Measurements from ENCODE around the gene SMPD3. TPM values are rescaled to one million over a fixed set of nuclear protein-coding genes. Genes with fewer than 3 reads are reported as not detected.

SMPD3 gene
- total and polyA plus RNA-seq, 9 donors: 0.31 to 4.3 (median 1.1) TPM

DNA sequence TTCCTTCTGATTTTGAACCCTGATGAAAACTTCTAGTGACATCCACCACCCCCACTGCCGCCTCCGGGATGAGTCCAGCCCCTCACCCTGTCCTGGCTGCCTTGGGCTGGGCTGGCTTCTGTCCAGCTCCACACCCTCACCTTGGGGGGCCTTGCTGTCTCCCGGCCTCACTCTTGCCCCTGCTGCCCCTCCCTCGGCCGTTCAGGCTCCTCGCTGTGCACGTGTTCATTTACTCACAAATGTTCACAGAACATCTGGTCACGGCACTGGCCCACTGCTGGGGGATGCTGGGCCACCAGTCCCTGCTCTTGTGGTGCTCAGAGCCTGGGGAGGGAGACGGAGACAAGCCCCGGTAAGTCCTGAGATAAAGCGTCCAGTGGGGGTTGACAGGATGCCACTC is 96.8 kb downstream of the SMPD3 start:
- 85% methylated on average over 11 of the region's 11 CpGs for WGBS (ENCODE audit: insufficient coverage)
- no peak for DNase-seq
- Histone ChIP-seq H3K27me3 (ENCODE audit: control insufficient read depth, insufficient read depth, low read length) (no peaks in the 10 kb centered on the region), H3K27ac (ENCODE audit: low read length) (no peak overlapping the region), H3K4me3 (ENCODE audit: low read length) (no peak overlapping the region), H3K9me3 (replicated peaks; ENCODE audit: control insufficient read depth, low read depth, low read length) (no peaks in the 10 kb centered on the region), H3K4me1 (ENCODE audit: control insufficient read depth, insufficient read depth, low read length) (no peaks in the 10 kb centered on the region), H3K36me3 (ENCODE audit: control insufficient read depth, insufficient read depth, low read length) (peaks cover 95% of the 10 kb centered on the region)

DNA sequence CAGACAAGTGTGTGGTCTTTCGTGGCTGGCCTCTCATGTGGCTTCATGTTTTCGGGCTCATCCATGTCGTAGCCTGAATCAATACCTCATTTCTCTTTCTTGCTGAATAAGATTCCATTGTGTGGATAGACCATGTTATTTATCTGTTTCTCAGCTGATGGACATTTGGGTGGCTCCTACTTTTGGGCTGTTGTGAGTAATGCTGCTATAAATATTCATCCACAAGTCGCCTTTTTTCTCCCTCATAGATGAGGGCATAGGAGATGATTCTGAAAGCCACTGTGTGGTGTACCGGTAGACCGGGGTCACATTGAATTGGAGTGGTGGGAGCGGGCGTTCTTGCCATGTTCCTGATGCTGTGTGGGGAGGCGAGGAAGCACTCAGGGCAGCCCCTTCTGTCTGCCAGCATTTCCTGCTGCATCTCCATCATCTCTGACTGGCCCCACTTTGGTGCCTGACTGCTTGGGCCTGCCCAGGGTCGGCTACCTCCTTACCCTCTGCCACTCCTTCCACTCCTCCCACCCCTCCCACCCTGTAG is 97.4 kb downstream of the SMPD3 start:
- Histone ChIP-seq H3K4me3 (ENCODE audit: low read length) (no peak overlapping the region), H3K4me1 (ENCODE audit: control insufficient read depth, insufficient read depth, low read length) (no peaks in the 10 kb centered on the region), H3K27ac (ENCODE audit: low read length) (no peak overlapping the region), H3K9me3 (replicated peaks; ENCODE audit: control insufficient read depth, low read depth, low read length) (no peaks in the 10 kb centered on the region), H3K36me3 (ENCODE audit: control insufficient read depth, insufficient read depth, low read length) (peaks cover 95% of the 10 kb centered on the region), H3K27me3 (ENCODE audit: control insufficient read depth, insufficient read depth, low read length) (no peaks in the 10 kb centered on the region)
- 85% methylated on average over 2 of the region's 10 CpGs for WGBS (ENCODE audit: insufficient coverage)
- no peak for DNase-seq

DNA sequence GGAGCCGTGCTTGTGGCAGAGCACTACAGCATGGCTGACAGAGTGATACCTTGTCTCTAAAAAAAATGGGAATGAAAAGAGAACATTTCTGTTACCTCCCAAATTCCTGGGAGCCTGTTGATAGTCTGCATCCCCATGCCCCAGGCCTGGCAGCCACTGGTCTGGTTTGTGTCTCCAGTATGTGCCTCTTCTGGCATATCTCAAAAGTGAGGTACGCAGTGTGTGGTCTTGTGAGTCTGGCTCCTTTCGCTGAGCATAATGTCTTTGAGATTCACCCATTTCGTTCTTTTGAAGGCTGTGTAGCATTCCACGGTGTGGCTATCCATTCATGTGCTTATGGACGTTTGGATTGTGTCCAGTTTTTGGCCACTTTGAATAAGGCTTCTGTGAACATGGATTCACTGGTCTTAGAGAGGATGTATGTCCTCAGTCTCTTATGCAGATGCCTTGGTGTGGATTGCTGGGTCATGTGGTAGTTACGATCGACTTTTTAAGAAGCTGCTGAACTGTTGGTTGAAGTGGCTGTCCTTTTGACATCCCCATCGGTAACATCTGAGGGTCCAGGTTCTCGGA is 98.4 kb downstream of the SMPD3 start:
- Histone ChIP-seq H3K36me3 (ENCODE audit: control insufficient read depth, insufficient read depth, low read length) (peaks cover 96% of the 10 kb centered on the region), H3K27me3 (ENCODE audit: control insufficient read depth, insufficient read depth, low read length) (no peaks in the 10 kb centered on the region), H3K9me3 (replicated peaks; ENCODE audit: control insufficient read depth, low read depth, low read length) (no peaks in the 10 kb centered on the region), H3K27ac (ENCODE audit: low read length) (no peak overlapping the region), H3K4me1 (ENCODE audit: control insufficient read depth, insufficient read depth, low read length) (no peaks in the 10 kb centered on the region), H3K4me3 (ENCODE audit: low read length) (no peak overlapping the region)
- WGBS (ENCODE audit: insufficient coverage): 90% methylated on average over 6 of the region's 10 CpGs
- DNase-seq: no peak

DNA sequence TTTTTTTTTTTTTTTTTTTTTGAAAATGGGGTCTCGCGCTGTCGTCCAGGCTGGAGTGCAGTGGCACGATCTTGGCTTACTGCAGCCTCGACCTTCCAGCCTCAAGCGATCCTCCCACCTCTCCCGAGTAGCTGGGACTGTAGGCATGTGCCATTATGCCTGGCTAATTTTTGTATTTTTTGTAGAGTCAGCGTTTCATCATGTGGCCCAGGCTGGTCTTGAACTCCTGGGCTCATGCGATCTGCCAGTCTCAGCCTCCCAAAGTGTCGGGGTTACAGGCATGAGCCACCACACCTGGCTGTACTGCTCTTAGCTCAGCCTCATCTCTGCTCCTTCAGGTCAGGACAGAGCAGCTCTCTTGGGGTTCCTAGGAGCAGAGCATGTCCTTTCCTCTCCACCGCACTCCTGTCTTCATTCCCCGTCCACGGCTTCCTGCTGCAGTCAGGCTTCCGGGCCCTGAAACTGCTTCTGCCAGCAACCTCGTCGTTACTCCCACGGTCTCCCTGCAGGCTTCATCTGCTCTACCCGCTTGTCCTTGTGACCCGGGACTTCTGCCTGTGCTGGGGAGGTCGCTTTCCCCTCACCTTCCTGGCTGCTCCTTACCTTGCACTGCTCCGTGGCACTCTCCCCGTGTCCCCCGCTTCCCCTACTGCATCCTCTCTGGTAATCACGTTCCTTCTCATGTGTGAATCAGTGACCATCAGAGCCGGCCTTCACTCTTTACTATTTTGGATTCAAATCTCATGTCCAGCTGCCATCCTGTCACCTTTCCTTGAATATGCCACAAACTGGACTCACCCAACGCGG is 99.5 kb downstream of the SMPD3 start:
- no peaks in the 10 kb centered on the region for H3K27me3 ChIP-seq (ENCODE audit: control insufficient read depth, insufficient read depth, low read length)
- peaks cover 91% of the 10 kb centered on the region for H3K36me3 ChIP-seq (ENCODE audit: control insufficient read depth, insufficient read depth, low read length)
- no peaks in the 10 kb centered on the region for H3K4me1 ChIP-seq (ENCODE audit: control insufficient read depth, insufficient read depth, low read length)
- no peak for DNase-seq
- no peak overlapping the region for H3K4me3 ChIP-seq (ENCODE audit: low read length)
- no peak overlapping the region for H3K27ac ChIP-seq (ENCODE audit: low read length)
- 90% methylated on average over 20 of the region's 27 CpGs for WGBS (ENCODE audit: insufficient coverage)
- no peaks in the 10 kb centered on the region for H3K9me3 ChIP-seq (replicated peaks; ENCODE audit: control insufficient read depth, low read depth, low read length)

DNA sequence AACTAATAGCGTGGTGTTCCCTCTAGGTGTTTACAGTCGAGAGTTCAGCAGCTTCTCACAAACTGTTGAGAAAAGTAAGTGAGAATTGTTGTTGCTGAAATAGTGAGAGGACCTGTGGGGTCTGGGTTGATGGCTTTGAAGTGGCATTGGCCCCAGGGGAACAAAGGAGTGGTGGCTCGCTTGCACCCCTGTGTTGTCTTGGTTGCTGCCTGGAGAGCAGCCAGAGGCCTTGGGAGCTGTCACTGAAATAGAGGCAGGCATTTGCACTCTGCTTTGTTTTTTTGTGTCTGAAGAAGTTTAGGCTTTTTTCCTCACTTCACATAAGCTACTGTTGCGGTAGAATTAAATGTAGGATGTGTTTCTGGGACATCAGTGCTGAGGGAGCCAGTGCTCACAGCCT is 100.7 kb downstream of the SMPD3 start:
- Histone ChIP-seq H3K27ac (ENCODE audit: low read length) (no peak overlapping the region), H3K4me3 (ENCODE audit: low read length) (no peak overlapping the region), H3K9me3 (replicated peaks; ENCODE audit: control insufficient read depth, low read depth, low read length) (no peaks in the 10 kb centered on the region), H3K36me3 (ENCODE audit: control insufficient read depth, insufficient read depth, low read length) (peaks cover 90% of the 10 kb centered on the region), H3K27me3 (ENCODE audit: control insufficient read depth, insufficient read depth, low read length) (no peaks in the 10 kb centered on the region), H3K4me1 (ENCODE audit: control insufficient read depth, insufficient read depth, low read length) (no peaks in the 10 kb centered on the region)
- DNase-seq: no peak
- 79% methylated on average over 2 of the region's 4 CpGs for WGBS (ENCODE audit: insufficient coverage)

DNA sequence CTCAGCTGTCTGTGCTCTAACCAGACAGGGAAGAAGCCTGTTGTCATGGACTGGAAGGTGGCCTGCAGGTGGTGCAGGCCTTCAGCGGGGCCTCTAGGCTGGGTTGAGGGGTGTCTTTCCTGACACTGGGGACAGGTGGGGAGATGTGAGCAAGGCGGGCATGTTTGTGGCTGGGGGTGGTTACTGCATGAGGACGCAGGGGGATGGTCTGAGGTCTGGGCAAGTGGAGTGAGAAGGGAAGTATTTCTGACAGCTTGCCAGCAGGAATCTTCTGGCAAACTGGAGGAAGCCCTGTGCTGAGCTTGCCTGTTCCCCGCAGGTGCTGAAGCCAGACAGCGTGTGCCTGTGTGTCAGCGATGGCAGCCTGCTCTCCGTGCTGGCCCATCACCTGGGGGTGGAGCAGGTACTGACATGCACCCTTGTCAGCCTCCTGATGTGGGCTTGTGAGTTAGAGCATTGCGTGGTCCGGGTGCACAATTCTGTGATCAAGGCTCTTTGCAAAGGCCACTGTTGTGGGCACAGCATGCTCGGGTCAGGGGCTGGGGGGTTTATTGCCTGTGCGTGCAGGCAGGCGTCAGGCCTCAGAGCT is 101.3 kb downstream of the SMPD3 start:
- Histone ChIP-seq H3K27ac (ENCODE audit: low read length) (no peak overlapping the region), H3K36me3 (ENCODE audit: control insufficient read depth, insufficient read depth, low read length) (peaks cover 90% of the 10 kb centered on the region), H3K4me1 (ENCODE audit: control insufficient read depth, insufficient read depth, low read length) (no peaks in the 10 kb centered on the region), H3K27me3 (ENCODE audit: control insufficient read depth, insufficient read depth, low read length) (no peaks in the 10 kb centered on the region), H3K4me3 (ENCODE audit: low read length) (no peak overlapping the region), H3K9me3 (replicated peaks; ENCODE audit: control insufficient read depth, low read depth, low read length) (no peaks in the 10 kb centered on the region)
- no peak for DNase-seq
- 83% methylated on average over 9 of the region's 12 CpGs for WGBS (ENCODE audit: insufficient coverage)

DNA sequence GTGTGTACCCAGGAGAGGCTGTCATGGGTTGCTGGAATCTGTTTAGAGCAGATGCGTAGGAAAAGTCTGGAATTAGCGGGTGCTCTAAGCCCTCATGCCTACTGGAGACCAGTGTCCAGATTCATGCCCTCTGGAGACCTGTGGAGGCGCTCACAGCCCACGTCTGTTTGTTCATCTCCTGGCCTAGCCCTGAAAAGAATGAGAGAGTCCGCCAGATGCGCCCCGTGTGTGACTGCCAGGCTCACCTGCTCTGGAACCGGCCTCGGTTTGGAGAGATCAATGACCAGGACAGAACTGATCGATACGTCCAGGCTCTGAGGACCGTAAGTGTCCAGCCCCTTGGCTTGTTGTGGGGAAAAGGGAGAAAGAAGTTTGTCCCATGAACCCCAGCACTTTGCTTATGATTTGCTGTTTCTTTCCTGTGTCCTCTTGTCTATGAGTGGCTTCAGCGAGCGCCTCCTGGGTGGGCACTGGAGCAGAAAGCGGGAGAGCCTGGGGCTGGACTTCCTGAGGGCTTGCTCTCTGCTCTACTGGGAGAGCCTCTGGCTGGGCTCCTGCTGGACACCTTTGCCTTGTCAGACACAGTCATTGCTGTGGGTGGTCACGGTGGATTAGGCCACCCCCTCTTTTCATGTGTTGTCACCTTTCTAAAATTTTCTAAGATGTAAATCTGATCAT is 102.2 kb downstream of the SMPD3 start:
- Histone ChIP-seq H3K4me1 (ENCODE audit: control insufficient read depth, insufficient read depth, low read length) (no peaks in the 10 kb centered on the region), H3K9me3 (replicated peaks; ENCODE audit: control insufficient read depth, low read depth, low read length) (no peaks in the 10 kb centered on the region), H3K27ac (ENCODE audit: low read length) (no peak overlapping the region), H3K4me3 (ENCODE audit: low read length) (no peak overlapping the region), H3K36me3 (ENCODE audit: control insufficient read depth, insufficient read depth, low read length) (peaks cover 89% of the 10 kb centered on the region), H3K27me3 (ENCODE audit: control insufficient read depth, insufficient read depth, low read length) (no peaks in the 10 kb centered on the region)
- DNase-seq: no peak
- WGBS (ENCODE audit: insufficient coverage): 92% methylated on average over 15 of the region's 16 CpGs

DNA sequence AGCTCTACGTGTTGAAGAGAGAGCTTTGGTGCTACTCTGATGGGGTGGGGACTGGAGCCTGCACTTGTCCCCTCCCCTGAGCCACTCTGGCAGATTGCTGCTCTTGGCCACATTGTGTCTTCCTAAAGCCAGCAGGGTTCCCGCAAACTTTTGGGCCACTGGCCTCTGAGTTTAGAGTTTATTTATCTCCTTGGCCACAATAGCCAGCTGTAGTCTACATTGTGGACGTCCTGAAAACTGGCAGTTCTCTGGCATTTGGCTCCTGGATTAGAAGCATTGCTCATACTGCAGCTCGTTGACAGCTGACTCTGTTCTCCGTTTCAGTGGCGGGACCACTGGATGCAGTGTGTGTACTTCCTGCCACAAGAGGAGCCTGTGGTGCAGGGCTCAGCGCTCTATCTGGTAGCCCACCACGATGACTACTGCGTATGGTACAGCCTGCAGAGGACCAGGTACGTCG is 102.9 kb downstream of the SMPD3 start:
- Histone ChIP-seq H3K27ac (ENCODE audit: low read length) (no peak overlapping the region), H3K36me3 (ENCODE audit: control insufficient read depth, insufficient read depth, low read length) (peaks cover 90% of the 10 kb centered on the region), H3K4me3 (ENCODE audit: low read length) (no peak overlapping the region), H3K9me3 (replicated peaks; ENCODE audit: control insufficient read depth, low read depth, low read length) (no peaks in the 10 kb centered on the region), H3K27me3 (ENCODE audit: control insufficient read depth, insufficient read depth, low read length) (no peaks in the 10 kb centered on the region), H3K4me1 (ENCODE audit: control insufficient read depth, insufficient read depth, low read length) (no peaks in the 10 kb centered on the region)
- 82% methylated on average over 9 of the region's 11 CpGs for WGBS (ENCODE audit: insufficient coverage)
- DNase-seq: no peak

DNA sequence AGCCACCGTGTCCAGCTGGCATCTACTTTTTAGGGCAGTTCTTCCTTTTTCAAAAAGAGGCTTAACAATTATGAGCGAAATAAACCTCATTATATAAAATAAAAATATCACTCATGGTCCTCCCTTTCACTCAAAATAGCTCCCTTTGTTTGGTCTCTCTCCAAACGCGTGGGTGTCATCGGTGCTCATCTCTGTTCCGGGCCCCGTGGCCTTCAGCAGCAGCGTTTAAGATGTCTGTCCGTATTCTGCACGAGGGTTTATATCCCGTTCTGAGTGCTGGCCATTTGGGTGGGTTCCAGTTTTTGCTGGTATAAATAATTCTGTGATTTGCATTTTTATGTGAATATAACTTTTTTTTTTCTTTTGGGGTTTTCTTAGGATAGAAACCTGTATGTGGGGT is 104.1 kb downstream of the SMPD3 start:
- DNase-seq: no peak
- WGBS (ENCODE audit: insufficient coverage): 94% methylated on average over 2 of the region's 11 CpGs
- Histone ChIP-seq H3K4me1 (ENCODE audit: control insufficient read depth, insufficient read depth, low read length) (no peaks in the 10 kb centered on the region), H3K4me3 (ENCODE audit: low read length) (no peak overlapping the region), H3K36me3 (ENCODE audit: control insufficient read depth, insufficient read depth, low read length) (peaks cover 89% of the 10 kb centered on the region), H3K9me3 (replicated peaks; ENCODE audit: control insufficient read depth, low read depth, low read length) (no peaks in the 10 kb centered on the region), H3K27ac (ENCODE audit: low read length) (no peak overlapping the region), H3K27me3 (ENCODE audit: control insufficient read depth, insufficient read depth, low read length) (no peaks in the 10 kb centered on the region)

DNA sequence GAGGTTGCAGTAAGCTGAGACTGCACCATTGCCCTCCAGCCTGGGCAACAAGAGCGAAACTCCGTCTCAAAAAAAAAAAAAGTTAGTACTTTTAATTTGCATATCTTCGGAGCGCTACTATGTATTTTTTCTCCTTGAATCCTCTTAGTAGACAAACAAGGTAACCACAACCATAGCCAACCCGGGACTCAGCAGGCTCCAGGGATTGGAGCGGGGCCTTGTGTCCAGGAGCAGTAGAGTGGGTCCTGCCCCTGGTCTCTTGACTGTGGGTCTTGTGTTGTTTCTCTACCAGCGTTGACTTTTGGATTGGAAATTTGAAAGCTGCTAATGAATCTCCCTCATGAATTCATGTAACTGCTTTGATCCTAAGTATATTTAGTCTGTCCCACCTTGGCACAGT is 105.2 kb downstream of the SMPD3 start:
- H3K9me3 ChIP-seq (replicated peaks; ENCODE audit: control insufficient read depth, low read depth, low read length): no peaks in the 10 kb centered on the region
- H3K4me1 ChIP-seq (ENCODE audit: control insufficient read depth, insufficient read depth, low read length): no peaks in the 10 kb centered on the region
- H3K4me3 ChIP-seq (ENCODE audit: low read length): no peak overlapping the region
- H3K27me3 ChIP-seq (ENCODE audit: control insufficient read depth, insufficient read depth, low read length): no peaks in the 10 kb centered on the region
- no CpG with 5 or more reads among the region's 7 CpGs for WGBS (ENCODE audit: insufficient coverage)
- DNase-seq: no peak
- H3K36me3 ChIP-seq (ENCODE audit: control insufficient read depth, insufficient read depth, low read length): peaks cover 89% of the 10 kb centered on the region
- no peak overlapping the region for H3K27ac ChIP-seq (ENCODE audit: low read length)
